H9 (cell line): ENCODE data around the gene ITGBL1. TPM values are rescaled to one million over a fixed set of nuclear protein-coding genes. Genes with fewer than 3 reads are reported as not detected.

Experiments used
- DNase-seq: peaks from one replicate; pipeline ENCODE4 v3.0.0-alpha.2; 2017
- H2AFZ ChIP-seq: one replicate; pipeline ENCODE4 v1.6.1; 2013; ENCODE audit warnings: mild to moderate bottlenecking, low read length, control low read depth, moderate library complexity
- H2AK5ac ChIP-seq: 2 replicates; pipeline ENCODE4 v1.6.1; 2013; ENCODE audit warnings: low read length, control low read depth, mixed read lengths; ENCODE audit not compliant: insufficient read length
- H2BK120ac ChIP-seq: one replicate; pipeline ENCODE4 v1.6.1; 2013; ENCODE audit warnings: low read depth, mild to moderate bottlenecking, low read length, control low read depth, inconsistent platforms; ENCODE audit not compliant: poor library complexity, severe bottlenecking
- H2BK12ac ChIP-seq: 2 replicates; pipeline ENCODE4 v1.6.1; 2013; ENCODE audit warnings: low read length, control low read depth, mixed read lengths, low read depth; ENCODE audit not compliant: insufficient read length
- H2BK15ac ChIP-seq: 2 replicates; pipeline ENCODE4 v1.6.1; 2013; ENCODE audit warnings: low read depth, low read length, control low read depth
- H2BK20ac ChIP-seq: one replicate; pipeline ENCODE4 v1.6.1; 2013; ENCODE audit warnings: low read depth, mild to moderate bottlenecking, low read length, control low read depth, inconsistent platforms; ENCODE audit not compliant: poor library complexity, severe bottlenecking
- H2BK5ac ChIP-seq: 2 replicates; pipeline ENCODE4 v1.6.1; 2013; ENCODE audit warnings: low read length, control low read depth, mixed read lengths; ENCODE audit not compliant: insufficient read length
- H3K14ac ChIP-seq: 2 replicates; pipeline ENCODE4 v1.6.1; 2013; ENCODE audit warnings: low read length, control low read depth; ENCODE audit not compliant: insufficient read depth
- H3K18ac ChIP-seq: 2 replicates; pipeline ENCODE4 v1.6.1; 2013; ENCODE audit warnings: low read depth, mild to moderate bottlenecking, mixed read lengths, low read length, control low read depth; ENCODE audit not compliant: insufficient read length
- H3K23ac ChIP-seq: 2 replicates; pipeline ENCODE4 v1.6.1; 2013; ENCODE audit warnings: low read length, control low read depth, mixed read lengths, low read depth; ENCODE audit not compliant: insufficient read length
- H3K23me2 ChIP-seq: 2 replicates; pipeline ENCODE4 v1.6.1; 2013; ENCODE audit warnings: low read depth, mild to moderate bottlenecking, mixed read lengths, low read length, control low read depth; ENCODE audit not compliant: insufficient read length, poor library complexity, severe bottlenecking
- H3K27ac ChIP-seq: 2 replicates; pipeline ENCODE4 v1.5.1; 2013; ENCODE audit warnings: low read length, control low read depth, mixed read lengths, low read depth; ENCODE audit not compliant: insufficient read length
- H3K27me3 ChIP-seq: 2 replicates; pipeline ENCODE4 v1.6.1; 2013; ENCODE audit warnings: low read length, control low read depth, inconsistent platforms; ENCODE audit not compliant: insufficient read depth
- H3K4ac ChIP-seq: 2 replicates; pipeline ENCODE4 v1.6.1; 2013; ENCODE audit warnings: low read depth, mild to moderate bottlenecking, control low read depth, inconsistent platforms, low read length, moderate library complexity
- H3K4me1 ChIP-seq: 2 replicates; pipeline ENCODE4 v1.6.1; 2013; ENCODE audit warnings: low read length, control low read depth, inconsistent platforms; ENCODE audit not compliant: insufficient read depth
- H3K4me2 ChIP-seq: 2 replicates; pipeline ENCODE4 v1.6.1; 2013; ENCODE audit warnings: low read length, control low read depth, mixed read lengths; ENCODE audit not compliant: insufficient read length, insufficient read depth
- H3K56ac ChIP-seq: 2 replicates; pipeline ENCODE4 v1.6.1; 2013; ENCODE audit warnings: low read depth, mild to moderate bottlenecking, mixed read lengths, low read length, control low read depth; ENCODE audit not compliant: insufficient read length
- H3K79me1 ChIP-seq: 2 replicates; pipeline ENCODE4 v1.6.1; 2013; ENCODE audit warnings: low read depth, mild to moderate bottlenecking, moderate library complexity, low read length, control low read depth, inconsistent platforms; ENCODE audit not compliant: insufficient read depth, poor library complexity, severe bottlenecking
- H3K79me2 ChIP-seq: 2 replicates; pipeline ENCODE4 v1.6.1; 2013; ENCODE audit warnings: low read length, control low read depth, inconsistent platforms; ENCODE audit not compliant: insufficient read depth
- H3K9ac ChIP-seq: 2 replicates; pipeline ENCODE4 v1.6.1; 2013; ENCODE audit warnings: low read length, control low read depth, mixed read lengths; ENCODE audit not compliant: insufficient read length; ENCODE audit errors: extremely low read depth
- H3K9me3 ChIP-seq: one replicate; pipeline ENCODE4 v1.6.1; 2013; ENCODE audit warnings: low read depth, low read length, inconsistent platforms; ENCODE audit not compliant: control insufficient read depth
- H3T11ph ChIP-seq: one replicate; pipeline ENCODE4 v1.6.1; 2013; ENCODE audit warnings: mild to moderate bottlenecking, low read length, control low read depth, inconsistent platforms
- H4K20me1 ChIP-seq: one replicate; pipeline ENCODE4 v1.6.1; 2013; ENCODE audit not compliant: control insufficient read depth, insufficient read length, insufficient read depth
- H4K5ac ChIP-seq: 2 replicates; pipeline ENCODE4 v1.6.1; 2013; ENCODE audit warnings: low read depth, mild to moderate bottlenecking, mixed read lengths, low read length, control low read depth; ENCODE audit not compliant: insufficient read length
- H4K8ac ChIP-seq: replicated peaks from 2 replicates; pipeline ENCODE4 v1.6.1; 2013; ENCODE audit warnings: low read length, control low read depth, mixed read lengths, low read depth; ENCODE audit not compliant: insufficient read length
- H4K91ac ChIP-seq: 2 replicates; pipeline ENCODE4 v1.6.1; 2013; ENCODE audit warnings: low read depth, mild to moderate bottlenecking, moderate library complexity, mixed read lengths, low read length, control low read depth; ENCODE audit not compliant: insufficient read length
- H3K27ac Mint-ChIP-seq, 3 experiments: 2 replicates in 2 of 3; 3 replicates in 1 of 3; pipeline ENCODE4 v1.8.0; 2020 to 2021; ENCODE audit warnings: mixed read lengths in 3 of 3, mild to moderate bottlenecking in 1 of 3, moderate library complexity in 1 of 3
- H3K27me3 Mint-ChIP-seq: 2 replicates; pipeline ENCODE4 v1.8.0; 2021; ENCODE audit warnings: low read depth, mild to moderate bottlenecking, moderate library complexity, mixed read lengths
- H3K36me3 Mint-ChIP-seq, 3 experiments: 2 replicates in 2 of 3; 3 replicates in 1 of 3; pipeline ENCODE4 v1.8.0; 2020 to 2021; ENCODE audit warnings: low read depth in 3 of 3, mixed read lengths in 3 of 3; ENCODE audit not compliant: insufficient read depth in 1 of 3
- H3K4me1 Mint-ChIP-seq, 2 experiments: 2 replicates each; pipeline ENCODE4 v1.8.0; 2020; ENCODE audit warnings: mixed read lengths in 2 of 2
- H3K4me3 Mint-ChIP-seq, 2 experiments: 2 replicates in 1 of 2; 3 replicates in 1 of 2; pipeline ENCODE4 v1.8.0; 2020 to 2021; ENCODE audit warnings: mild to moderate bottlenecking in 2 of 2, mixed read lengths in 2 of 2, moderate library complexity in 1 of 2
- H3K9me3 Mint-ChIP-seq, 2 experiments: 2 replicates in 1 of 2; 3 replicates in 1 of 2; pipeline ENCODE4 v1.8.0; 2020; ENCODE audit warnings: mild to moderate bottlenecking in 2 of 2, mixed read lengths in 2 of 2, moderate library complexity in 1 of 2
- WGBS: extraction: QIAGEN DNeasy Blood & Tissue Kit; methylation state at CpG from one replicate; pipeline ENCODE4 v1.1.7; 2013; ENCODE audit warnings: missing lambda C conversion rate, low lambda C conversion rate, mixed read lengths; ENCODE audit not compliant: insufficient read length; ENCODE audit errors: extremely low coverage; 5-methylcytosine and 5-hydroxymethylcytosine counted together
- total RNA-seq: library from RNA; stranded (reverse); gene quantifications from 2 replicates; pipeline ENCODE4 v1.2.1, GENCODE V29; 2021
- TF ChIP-seq, protein P1 (sequence below): fragments of 200-600 bp; sonication (generic); conservative IDR thresholded peaks from 3 replicates; pipeline ENCODE4 v1.8.0; 2021; ENCODE audit warnings: antibody characterized with exemption, mild to moderate bottlenecking

Gene ITGBL1
- total RNA-seq, 1 experiment from 2014 or later, result not detected

DNA sequence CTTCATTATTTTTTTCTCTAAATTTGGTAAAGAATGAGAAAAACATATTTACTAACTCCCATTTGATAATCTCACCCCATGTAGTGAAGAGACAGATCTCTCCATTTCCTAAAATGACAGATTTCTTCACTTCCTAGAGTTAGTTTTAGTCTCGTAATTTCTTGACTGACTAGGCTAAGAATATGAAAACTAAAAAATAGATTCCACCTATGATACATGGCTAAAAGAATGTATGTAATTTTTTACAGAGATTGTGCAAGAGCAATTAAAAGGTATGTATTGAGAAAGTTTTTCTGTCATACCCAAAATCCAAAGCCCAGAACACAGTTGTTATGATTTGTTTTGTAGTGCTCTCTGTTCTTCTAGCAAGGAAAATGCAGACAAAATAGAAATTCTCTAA lies 45.7 kb upstream of the ITGBL1 start:
- no peak overlapping the region for H3K27ac ChIP-seq
- no peak for DNase-seq
- no CpG with 5 or more reads among the region's 1 CpG for WGBS
- H3K9ac ChIP-seq, result no peak overlapping the region
- no peak overlapping the region for H2BK120ac ChIP-seq
- no peak overlapping the region for H3T11ph ChIP-seq
- H3K4me3 Mint-ChIP-seq, result no peak overlapping the region
- no peak overlapping the region for H2AK5ac ChIP-seq
- H3K18ac ChIP-seq, result no peak overlapping the region
- no peak overlapping the region for H3K14ac ChIP-seq
- no peaks in the 10 kb centered on the region for H3K23me2 ChIP-seq
- H4K5ac ChIP-seq, result no peak overlapping the region
- H4K20me1 ChIP-seq, result no peaks in the 10 kb centered on the region
- H3K9me3 Mint-ChIP-seq, result no peaks in the 10 kb centered on the region
- H3K27me3 Mint-ChIP-seq, result no peaks in the 10 kb centered on the region
- H4K91ac ChIP-seq, result no peak overlapping the region
- H2BK15ac ChIP-seq, result no peak overlapping the region
- no peak overlapping the region for H2BK5ac ChIP-seq
- no peak overlapping the region for H2BK12ac ChIP-seq
- H2AFZ ChIP-seq, result no peak overlapping the region
- no peaks in the 10 kb centered on the region for H3K79me1 ChIP-seq
- no peak overlapping the region for H4K8ac ChIP-seq
- no peak overlapping the region for H3K56ac ChIP-seq
- H3K36me3 Mint-ChIP-seq, result no peaks in the 10 kb centered on the region
- no peak overlapping the region for H3K27ac Mint-ChIP-seq
- H3K4me1 ChIP-seq, result 0 out of 2 replicates have a peak, but pooled peaks cover 4% of the 10 kb centered on the region
- no peaks in the 10 kb centered on the region for H3K9me3 ChIP-seq
- H3K4me2 ChIP-seq, result no peak overlapping the region
- H3K4me1 Mint-ChIP-seq, result peaks cover 13 to 14% of the 10 kb centered on the region in 2 experiments
- no peak overlapping the region for H3K4ac ChIP-seq
- no peak overlapping the region for H2BK20ac ChIP-seq
- no peak overlapping the region for H3K23ac ChIP-seq
- no peaks in the 10 kb centered on the region for H3K79me2 ChIP-seq
- TF ChIP-seq, protein P1, sequence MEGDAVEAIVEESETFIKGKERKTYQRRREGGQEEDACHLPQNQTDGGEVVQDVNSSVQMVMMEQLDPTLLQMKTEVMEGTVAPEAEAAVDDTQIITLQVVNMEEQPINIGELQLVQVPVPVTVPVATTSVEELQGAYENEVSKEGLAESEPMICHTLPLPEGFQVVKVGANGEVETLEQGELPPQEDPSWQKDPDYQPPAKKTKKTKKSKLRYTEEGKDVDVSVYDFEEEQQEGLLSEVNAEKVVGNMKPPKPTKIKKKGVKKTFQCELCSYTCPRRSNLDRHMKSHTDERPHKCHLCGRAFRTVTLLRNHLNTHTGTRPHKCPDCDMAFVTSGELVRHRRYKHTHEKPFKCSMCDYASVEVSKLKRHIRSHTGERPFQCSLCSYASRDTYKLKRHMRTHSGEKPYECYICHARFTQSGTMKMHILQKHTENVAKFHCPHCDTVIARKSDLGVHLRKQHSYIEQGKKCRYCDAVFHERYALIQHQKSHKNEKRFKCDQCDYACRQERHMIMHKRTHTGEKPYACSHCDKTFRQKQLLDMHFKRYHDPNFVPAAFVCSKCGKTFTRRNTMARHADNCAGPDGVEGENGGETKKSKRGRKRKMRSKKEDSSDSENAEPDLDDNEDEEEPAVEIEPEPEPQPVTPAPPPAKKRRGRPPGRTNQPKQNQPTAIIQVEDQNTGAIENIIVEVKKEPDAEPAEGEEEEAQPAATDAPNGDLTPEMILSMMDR, result no peak
- no peaks in the 10 kb centered on the region for H3K27me3 ChIP-seq
